HTR-8/SVneo (cell line): Measurements from ENCODE around the gene SSR2.

Experiments used
- DNase-seq: peaks from one replicate; pipeline ENCODE4 v3.0.0; 2011; ENCODE audit warnings: low spot score, mixed read lengths; ENCODE audit not compliant: insufficient read length
- FAIRE-seq: peaks from 2 replicates; lab custom pipeline; 2011; peaks lifted over from hg19 to GRCh38; lab: Jason Lieb, UNC

The SSR2 gene

GRCh38 chr1:155976062-155976912, 44.5 kb downstream of the SSR2 start:
- DNase-seq (no peak), FAIRE-seq (no peak)

GRCh38 chr1:155975375-155976061, 45.2 kb downstream of the SSR2 start:
- FAIRE-seq (no peak), DNase-seq (no peak)

- no peak for DNase-seq
- no peak for FAIRE-seq
Observed at GRCh38 chr1:155974208-155975115, 46.3 kb downstream of the SSR2 start.

- FAIRE-seq, result no peak
- no peak for DNase-seq
Observed at GRCh38 chr1:155973723-155974122, 47.0 kb downstream of the SSR2 start.

GRCh38 chr1:155971910-155972809, 48.6 kb downstream of the SSR2 start:
- no peak for DNase-seq
- FAIRE-seq, result no peak

- no peak for FAIRE-seq
- DNase-seq, result no peak
Observed at GRCh38 chr1:155970531-155971167, 50.1 kb downstream of the SSR2 start.

GRCh38 chr1:155969377-155969791, 51.4 kb downstream of the SSR2 start:
- DNase-seq, result no peak

GRCh38 chr1:155968670-155969069, 52.1 kb downstream of the SSR2 start:
- FAIRE-seq, result no peak

More at GRCh38 chr1:155969377-155969791, 51.4 kb downstream of the SSR2 start:
- FAIRE-seq, result no peak

GRCh38 chr1:155968051-155968400, 52.7 kb downstream of the SSR2 start:
- DNase-seq (no peak), FAIRE-seq (no peak)

More at GRCh38 chr1:155968670-155969069, 52.1 kb downstream of the SSR2 start:
- no peak for DNase-seq

GRCh38 chr1:155967341-155968050, 53.3 kb downstream of the SSR2 start:
- FAIRE-seq, result no peak
- no peak for DNase-seq

- FAIRE-seq (no peak), DNase-seq (no peak)
Observed at GRCh38 chr1:155966750-155967149, 54.0 kb downstream of the SSR2 start.

GRCh38 chr1:155966135-155966534, 54.6 kb downstream of the SSR2 start:
- no peak for DNase-seq
- no peak for FAIRE-seq

GRCh38 chr1:155964193-155964592, 56.6 kb downstream of the SSR2 start:
- FAIRE-seq (no peak), DNase-seq (no peak)

GRCh38 chr1:155962599-155963211, 58.0 kb downstream of the SSR2 start:
- FAIRE-seq, result no peak
- no peak for DNase-seq

- DNase-seq, result peak; percentile 84
Observed at GRCh38 chr1:155961937-155962336, 58.8 kb downstream of the SSR2 start.

GRCh38 chr1:155960081-155960745, 60.5 kb downstream of the SSR2 start:
- no peak for FAIRE-seq
- no peak for DNase-seq

More at GRCh38 chr1:155961937-155962336, 58.8 kb downstream of the SSR2 start:
- FAIRE-seq, result peak; percentile 60
